GM10266 (cell line): Measurements from ENCODE around the gene ZNF830.

Experiments
- DNase-seq: peaks from one replicate; pipeline ENCODE4 v3.0.0; 2012; ENCODE audit errors: extremely low spot score
- CTCF ChIP-seq: IDR thresholded peaks from 2 replicates; pipeline ENCODE4 v1.5.1; 2012; ENCODE audit warnings: mild to moderate bottlenecking, low read depth; ENCODE audit not compliant: control insufficient read depth, insufficient read depth; ENCODE audit errors: missing control alignments

ZNF830 gene

GRCh38 chr17:34980681-34981537 lies 19.6 kb downstream of the ZNF830 start:
- TF ChIP-seq CTCF = peak; percentile 37
- DNase-seq = peak; percentile 92

GRCh38 chr17:34981538-34982241 lies 20.4 kb downstream of the ZNF830 start:
- no peak for TF ChIP-seq CTCF
- no peak for DNase-seq

- no peak for DNase-seq
- no peak for TF ChIP-seq CTCF
These were observed 25.9 kb downstream of the ZNF830 start for GRCh38 chr17:34987232-34987631.

- TF ChIP-seq CTCF = no peak
- DNase-seq = no peak
These were observed 27.3 kb downstream of the ZNF830 start for GRCh38 chr17:34988644-34989043.

- TF ChIP-seq CTCF = no peak
- DNase-seq = no peak
These were observed 28.1 kb downstream of the ZNF830 start for GRCh38 chr17:34989473-34989872.

- no peak for TF ChIP-seq CTCF
- peak; percentile 37 for DNase-seq
These were observed 29.6 kb downstream of the ZNF830 start for GRCh38 chr17:34990921-34991365.

- no peak for DNase-seq
- TF ChIP-seq CTCF = no peak
These were observed 30.3 kb downstream of the ZNF830 start for GRCh38 chr17:34991606-34992005.
